ENCODE results near the gene ANKRD33. TPM values are rescaled to one million over a fixed set of nuclear protein-coding genes. Genes with fewer than 3 reads are reported as not detected.

ANKRD33 gene
- total RNA-seq, 4 donors from 2014 or later: not detected

DNA sequence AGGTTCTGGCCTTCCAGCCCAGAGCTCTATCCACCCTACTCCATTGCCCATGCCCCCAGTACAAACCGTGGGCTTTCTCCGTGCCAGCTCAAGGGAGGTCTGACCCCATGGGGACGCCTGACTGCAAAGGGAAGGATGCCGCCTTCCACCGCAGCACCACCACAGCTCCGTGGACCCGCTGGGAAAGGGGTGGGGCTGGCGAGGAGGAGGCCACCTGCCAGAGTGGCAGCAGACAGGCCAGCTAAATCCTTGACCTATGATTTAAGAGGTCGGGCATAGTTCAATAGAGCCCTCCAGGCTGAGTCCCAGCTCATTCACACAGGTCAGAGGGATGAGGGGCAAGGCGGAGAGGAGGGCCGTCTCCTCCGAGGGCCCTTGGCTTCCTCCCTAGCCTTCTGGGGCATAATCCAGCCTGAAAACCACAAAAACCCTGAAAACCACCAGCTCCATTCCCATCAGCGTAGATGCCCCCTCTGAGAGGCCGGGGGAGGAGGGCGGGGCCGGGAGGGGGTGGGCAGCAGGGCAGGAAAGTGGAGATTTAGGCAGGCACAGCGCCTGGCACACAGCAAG is 24.5 kb upstream of the ANKRD33 start:
- TF ChIP-seq, protein P1, sequence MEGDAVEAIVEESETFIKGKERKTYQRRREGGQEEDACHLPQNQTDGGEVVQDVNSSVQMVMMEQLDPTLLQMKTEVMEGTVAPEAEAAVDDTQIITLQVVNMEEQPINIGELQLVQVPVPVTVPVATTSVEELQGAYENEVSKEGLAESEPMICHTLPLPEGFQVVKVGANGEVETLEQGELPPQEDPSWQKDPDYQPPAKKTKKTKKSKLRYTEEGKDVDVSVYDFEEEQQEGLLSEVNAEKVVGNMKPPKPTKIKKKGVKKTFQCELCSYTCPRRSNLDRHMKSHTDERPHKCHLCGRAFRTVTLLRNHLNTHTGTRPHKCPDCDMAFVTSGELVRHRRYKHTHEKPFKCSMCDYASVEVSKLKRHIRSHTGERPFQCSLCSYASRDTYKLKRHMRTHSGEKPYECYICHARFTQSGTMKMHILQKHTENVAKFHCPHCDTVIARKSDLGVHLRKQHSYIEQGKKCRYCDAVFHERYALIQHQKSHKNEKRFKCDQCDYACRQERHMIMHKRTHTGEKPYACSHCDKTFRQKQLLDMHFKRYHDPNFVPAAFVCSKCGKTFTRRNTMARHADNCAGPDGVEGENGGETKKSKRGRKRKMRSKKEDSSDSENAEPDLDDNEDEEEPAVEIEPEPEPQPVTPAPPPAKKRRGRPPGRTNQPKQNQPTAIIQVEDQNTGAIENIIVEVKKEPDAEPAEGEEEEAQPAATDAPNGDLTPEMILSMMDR (IDR thresholded peaks at IDR 0.05; ENCODE audit: low read depth): no peak

DNA sequence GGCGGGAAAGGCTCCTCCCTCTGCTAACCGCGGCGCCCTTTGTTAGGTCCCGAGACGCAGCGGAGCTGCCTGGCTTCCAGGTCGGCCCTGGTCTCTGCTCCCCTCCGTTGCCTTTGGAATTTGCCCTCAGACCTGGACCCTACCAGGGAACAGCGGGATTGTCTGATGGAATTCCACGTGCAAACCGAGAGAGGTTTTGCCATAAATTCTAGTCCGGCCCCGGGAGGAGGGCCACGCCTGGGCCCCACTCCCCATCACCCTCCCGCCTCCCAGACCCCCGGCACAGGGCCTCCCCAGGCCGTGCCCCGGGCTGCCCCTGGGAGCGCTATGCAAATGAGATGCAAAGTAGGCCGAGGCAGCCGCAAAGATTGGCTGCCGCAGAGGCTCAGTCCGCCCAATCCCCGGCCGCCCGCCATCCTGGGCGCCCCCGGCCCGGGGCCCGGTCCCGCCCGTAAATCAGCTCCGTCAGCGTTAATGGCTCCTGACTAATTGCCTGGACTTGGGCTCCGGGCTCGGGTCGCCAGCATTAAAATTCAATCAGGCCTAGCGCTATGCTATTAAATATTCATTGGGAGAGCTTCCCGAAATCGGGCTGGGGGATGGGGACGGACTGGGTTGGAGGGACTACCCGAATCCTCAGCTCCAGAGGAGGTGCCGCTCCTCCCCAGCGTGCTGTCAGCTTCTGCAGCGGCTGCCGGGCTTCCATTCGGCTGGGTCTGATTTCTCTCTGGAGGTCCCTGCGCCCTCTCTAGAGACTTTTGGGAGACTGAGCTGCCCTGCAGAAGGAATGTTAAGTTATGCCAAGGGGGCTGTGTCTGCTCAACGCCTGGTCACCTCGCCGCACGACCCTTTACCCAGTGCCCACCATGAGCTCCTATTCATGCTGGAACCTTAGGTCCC is 23.7 kb upstream of the ANKRD33 start:
- TF ChIP-seq, protein P1 (IDR thresholded peaks at IDR 0.05; ENCODE audit: low read depth): no peak

DNA sequence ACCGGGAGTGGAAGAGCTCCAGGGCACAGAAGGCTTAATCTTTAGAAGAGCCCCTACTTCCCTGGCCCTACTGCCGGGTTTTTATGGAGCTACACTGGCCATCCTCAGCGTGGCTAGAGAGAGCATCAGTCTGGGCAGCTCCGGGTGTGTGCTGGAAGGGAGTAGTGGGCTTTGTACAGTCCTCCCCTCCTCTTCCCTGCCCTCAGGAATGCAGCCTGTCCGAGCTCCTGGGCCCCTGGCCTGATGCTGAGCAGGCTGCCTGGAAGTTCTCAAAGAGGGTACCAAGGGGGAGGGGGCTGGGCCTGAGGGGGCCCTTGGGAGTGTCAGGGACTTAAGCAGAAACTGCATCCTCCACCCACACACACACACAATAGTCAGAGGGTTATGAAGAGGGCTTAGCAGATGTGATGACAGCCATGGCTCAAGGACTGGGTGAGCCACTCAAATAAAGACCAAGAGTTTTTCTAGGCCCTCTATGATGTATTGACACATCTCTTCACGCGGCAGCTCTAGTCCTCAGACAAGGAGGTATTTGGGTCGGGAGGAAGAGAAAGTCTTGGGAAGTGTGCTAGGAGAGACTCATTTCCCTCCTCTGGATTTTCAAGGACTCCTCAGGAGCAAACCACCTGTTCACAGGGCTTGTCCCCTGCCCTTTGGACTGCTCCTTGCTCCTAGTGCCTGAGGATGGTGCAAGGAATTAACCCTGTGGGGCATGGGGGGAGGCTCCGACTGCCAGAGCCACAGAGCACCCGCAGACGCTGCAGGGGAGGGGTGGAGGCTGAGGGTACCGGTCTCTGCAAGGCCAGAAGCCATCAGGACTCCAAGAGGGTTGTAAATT is 22.9 kb upstream of the ANKRD33 start:
- TF ChIP-seq, protein P1 (IDR thresholded peaks at IDR 0.05; ENCODE audit: low read depth): no peak

- TF ChIP-seq, protein P1 (IDR thresholded peaks at IDR 0.05; ENCODE audit: low read depth): no peak
These were observed 22.1 kb upstream of the ANKRD33 start for GRCh38 chr12:51865757-51866270.

GRCh38 chr12:51866324-51866723 is 21.6 kb upstream of the ANKRD33 start:
- TF ChIP-seq, protein P1 (IDR thresholded peaks at IDR 0.05; ENCODE audit: low read depth): no peak

- TF ChIP-seq, protein P1 (IDR thresholded peaks at IDR 0.05; ENCODE audit: low read depth): no peak
These were observed 21.1 kb upstream of the ANKRD33 start for GRCh38 chr12:51866762-51867161.

Measured in subcutaneous adipose tissue (tissue), 4 donors.